Endodermal cell (in vitro differentiated cells): Measurements from ENCODE around the gene C6orf62. TPM values are rescaled to one million over a fixed set of nuclear protein-coding genes. Genes with fewer than 3 reads are reported as not detected.
"Not testable (repeated sequence)": the region's sequence is repeated elsewhere in the genome, so short reads cannot be mapped to it uniquely, and the experiment has no call there.

ENCODE experiments used
- DNase-seq: peaks from one replicate; pipeline ENCODE4 v3.0.0-alpha.2; 2017
- H3K27ac ChIP-seq: 2 replicates; pipeline ENCODE4 v1.5.1; 2013; ENCODE audit warnings: mild to moderate bottlenecking, low read depth, low read length, moderate library complexity
- H3K27me3 ChIP-seq: 2 replicates; pipeline ENCODE4 v1.6.1; 2013; ENCODE audit warnings: mild to moderate bottlenecking, low read length, moderate library complexity; ENCODE audit not compliant: insufficient read depth, control insufficient read depth, poor library complexity, severe bottlenecking
- H3K36me3 ChIP-seq: 2 replicates; pipeline ENCODE4 v1.7.0; 2013; ENCODE audit warnings: mild to moderate bottlenecking, low read length, moderate library complexity; ENCODE audit not compliant: control insufficient read depth, insufficient read depth
- H3K4me1 ChIP-seq: one replicate; pipeline ENCODE4 v1.7.0; 2013; ENCODE audit warnings: low read length; ENCODE audit not compliant: control insufficient read depth, insufficient read depth
- H3K4me3 ChIP-seq: 2 replicates; pipeline ENCODE4 v1.5.1; 2013; ENCODE audit warnings: mild to moderate bottlenecking, low read length, moderate library complexity
- H3K9ac ChIP-seq: 2 replicates; pipeline ENCODE4 v1.6.1; 2013; ENCODE audit warnings: mild to moderate bottlenecking, low read length, moderate library complexity; ENCODE audit not compliant: poor library complexity, severe bottlenecking; ENCODE audit errors: extremely low read depth
- H3K9me3 ChIP-seq: 2 replicates; pipeline ENCODE4 v1.6.1; 2013; ENCODE audit warnings: mild to moderate bottlenecking, low read length, moderate library complexity; ENCODE audit not compliant: control insufficient read depth
- H3K27ac Mint-ChIP-seq: 2 replicates; pipeline ENCODE4 v1.8.0; 2020; ENCODE audit warnings: mixed read lengths
- H3K27me3 Mint-ChIP-seq: 2 replicates; pipeline ENCODE4 v1.8.0; 2021; ENCODE audit warnings: mild to moderate bottlenecking, mixed read lengths; ENCODE audit not compliant: insufficient read depth
- H3K36me3 Mint-ChIP-seq: 2 replicates; pipeline ENCODE4 v1.8.0; 2020; ENCODE audit warnings: low read depth, mixed read lengths
- H3K4me1 Mint-ChIP-seq: 2 replicates; pipeline ENCODE4 v1.8.0; 2020; ENCODE audit warnings: mixed read lengths
- H3K4me3 Mint-ChIP-seq: 2 replicates; pipeline ENCODE4 v1.8.0; 2020; ENCODE audit warnings: mild to moderate bottlenecking, moderate library complexity, mixed read lengths
- H3K9me3 Mint-ChIP-seq: 2 replicates; pipeline ENCODE4 v1.8.0; 2020; ENCODE audit warnings: mild to moderate bottlenecking, mixed read lengths
- CTCF ChIP-seq: fragments of 200-600 bp; sonication (generic); conservative IDR thresholded peaks from 2 replicates; pipeline ENCODE4 v1.5.0; 2021; ENCODE audit warnings: antibody characterized with exemption, mild to moderate bottlenecking
- whole genome bisulfite sequencing, 2 experiments: methylation state at CpG; one replicate each; pipeline versions ENCODE4 v1.1.5 to v1.1.7; 2013; ENCODE audit warnings: missing lambda C conversion rate in 2 of 2, mixed read lengths in 1 of 2; ENCODE audit not compliant: insufficient coverage in 1 of 2, insufficient read length in 1 of 2; 5-methylcytosine and 5-hydroxymethylcytosine counted together
- total RNA-seq, 2 donors: library from RNA; stranded (reverse); fragmentation: NEBNext Ultra II Directional in 1 of 2; extraction: Animal tissue kit (Norgen Biotek cat#: 25700) in 1 of 2; gene quantifications; 2 replicates in 1 of 2; 3 replicates in 1 of 2; pipeline ENCODE4 v1.2.1, GENCODE V29; 2021

Gene C6orf62
- total RNA-seq, 2 donors from 2014 or later: 106 to 120 TPM

- peak; percentile 61 for DNase-seq
- not testable (repeated sequence) for H3K27ac Mint-ChIP-seq, H3K9me3 Mint-ChIP-seq
Measured at GRCh38 chr6:24695635-24696034, 23.3 kb downstream of the C6orf62 start.

GRCh38 chr6:24694198-24694597 is 24.8 kb downstream of the C6orf62 start:
- H3K27ac ChIP-seq: no peak overlapping the region
- H3K9ac ChIP-seq: no peak overlapping the region
- Mint-ChIP-seq H3K27me3 (no peaks in the 10 kb centered on the region), H3K4me1 (peaks cover 32% of the 10 kb centered on the region), H3K9me3 (no peaks in the 10 kb centered on the region), H3K27ac (no peak overlapping the region), H3K36me3 (peaks cover 13% of the 10 kb centered on the region), H3K4me3 (no peak overlapping the region)
- no peak for TF ChIP-seq CTCF
- 88 to 100% methylated on average over 1 of the region's 1 CpG for WGBS, 2 experiments
- H3K4me3 ChIP-seq: no peak overlapping the region
- no peaks in the 10 kb centered on the region for H3K27me3 ChIP-seq
- DNase-seq: no peak
- H3K4me1 ChIP-seq: peaks cover 3% of the 10 kb centered on the region
- no peaks in the 10 kb centered on the region for H3K9me3 ChIP-seq
- H3K36me3 ChIP-seq: no peaks in the 10 kb centered on the region

More at GRCh38 chr6:24695635-24696034, 23.3 kb downstream of the C6orf62 start:
- H3K4me3 ChIP-seq, H3K9ac ChIP-seq, H3K27ac ChIP-seq, H3K9me3 ChIP-seq, H3K27me3 ChIP-seq, H3K36me3 ChIP-seq, H3K27me3 Mint-ChIP-seq, H3K4me3 Mint-ChIP-seq, H3K4me1 ChIP-seq: not testable (repeated sequence)
- Mint-ChIP-seq H3K4me1 (peaks cover 29% of the 10 kb centered on the region), H3K36me3 (peaks cover 23% of the 10 kb centered on the region)
- peak; percentile 72 for TF ChIP-seq CTCF
- 54 to 72% methylated on average over 5 to 8 of the region's 8 CpGs for WGBS, 2 experiments

- peaks cover 32% of the 10 kb centered on the region for H3K4me1 Mint-ChIP-seq
- Histone ChIP-seq H3K27me3 (no peaks in the 10 kb centered on the region), H3K9me3 (no peaks in the 10 kb centered on the region), H3K9ac (no peak overlapping the region), H3K36me3 (no peaks in the 10 kb centered on the region), H3K4me1 (peaks cover 3% of the 10 kb centered on the region), H3K4me3 (no peak overlapping the region), H3K27ac (no peak overlapping the region)
- 88 to 93% methylated on average over 2 of the region's 2 CpGs for WGBS, 2 experiments
- no peaks in the 10 kb centered on the region for H3K9me3 Mint-ChIP-seq
- peaks cover 11% of the 10 kb centered on the region for H3K36me3 Mint-ChIP-seq
- no peak overlapping the region for H3K4me3 Mint-ChIP-seq
- peak; percentile 12 for TF ChIP-seq CTCF
- DNase-seq: no peak
- no peaks in the 10 kb centered on the region for H3K27me3 Mint-ChIP-seq
- H3K27ac Mint-ChIP-seq: no peak overlapping the region
Measured at GRCh38 chr6:24692848-24693592, 25.9 kb downstream of the C6orf62 start.
